Measurements from ENCODE around the gene KCTD13.
"Not testable (repeated sequence)": the region's sequence is repeated elsewhere in the genome, so short reads cannot be mapped to it uniquely, and the experiment has no call there.

The KCTD13 gene

GRCh38 chr16:29869067-29869466, 57.0 kb downstream of the KCTD13 start:
- H3K9ac ChIP-seq (ENCODE audit: low read length in 5 of 5); H3K4me1 ChIP-seq (ENCODE audit: control insufficient read depth in 5 of 5, insufficient read depth in 5 of 5, low read length in 5 of 5); H3K9me3 ChIP-seq (ENCODE audit: control insufficient read depth in 5 of 5, low read length in 5 of 5); H3K36me3 ChIP-seq (ENCODE audit: control insufficient read depth in 5 of 5, insufficient read depth in 5 of 5, low read length in 5 of 5); H3K27ac ChIP-seq (ENCODE audit: low read depth, low read length); H3K4me3 ChIP-seq (ENCODE audit: low read depth in 1 of 5, low read length in 5 of 5); H3K27me3 ChIP-seq (ENCODE audit: control insufficient read depth in 5 of 5, insufficient read depth in 4 of 5, low read length in 5 of 5): not testable (repeated sequence)

- Histone ChIP-seq H3K27me3 (ENCODE audit: control insufficient read depth in 5 of 5, insufficient read depth in 4 of 5, low read length in 5 of 5) (peaks cover 0 to 4% (median 0%) of the 10 kb centered on the region in 5 donors), H3K4me1 (ENCODE audit: control insufficient read depth in 5 of 5, insufficient read depth in 5 of 5, low read length in 5 of 5) (peaks cover 0 to 4% (median 3%) of the 10 kb centered on the region in 5 donors), H3K27ac (ENCODE audit: low read depth, low read length) (no peak overlapping the region), H3K9ac (ENCODE audit: low read length in 5 of 5) (no peak overlapping the region), H3K36me3 (ENCODE audit: control insufficient read depth in 5 of 5, insufficient read depth in 5 of 5, low read length in 5 of 5) (no peaks in the 10 kb centered on the region), H3K9me3 (ENCODE audit: control insufficient read depth in 5 of 5, low read length in 5 of 5) (no peaks in the 10 kb centered on the region), H3K4me3 (ENCODE audit: low read depth in 1 of 5, low read length in 5 of 5) (no peak overlapping the region)
Measured at GRCh38 chr16:29868396-29869009, 57.5 kb downstream of the KCTD13 start.

- no peak overlapping the region for H3K9ac ChIP-seq (ENCODE audit: low read length in 5 of 5)
- H3K9me3 ChIP-seq (ENCODE audit: control insufficient read depth in 5 of 5, low read length in 5 of 5), result no peaks in the 10 kb centered on the region
- H3K27me3 ChIP-seq (ENCODE audit: control insufficient read depth in 5 of 5, insufficient read depth in 4 of 5, low read length in 5 of 5), result peaks cover 0 to 2% (median 0%) of the 10 kb centered on the region in 5 donors
- H3K27ac ChIP-seq (ENCODE audit: low read depth, low read length), result no peak overlapping the region
- peaks cover 5 to 26% (median 24%) of the 10 kb centered on the region in 5 donors for H3K4me1 ChIP-seq (ENCODE audit: control insufficient read depth in 5 of 5, insufficient read depth in 5 of 5, low read length in 5 of 5)
- no peak overlapping the region for H3K4me3 ChIP-seq (ENCODE audit: low read depth in 1 of 5, low read length in 5 of 5)
- H3K36me3 ChIP-seq (ENCODE audit: control insufficient read depth in 5 of 5, insufficient read depth in 5 of 5, low read length in 5 of 5), result peaks cover 0 to 22% (median 20%) of the 10 kb centered on the region in 5 donors
Measured at GRCh38 chr16:29864205-29864604, 61.8 kb downstream of the KCTD13 start.

GRCh38 chr16:29863669-29863984, 62.4 kb downstream of the KCTD13 start:
- peaks cover 0 to 27% (median 26%) of the 10 kb centered on the region in 5 donors for H3K36me3 ChIP-seq (ENCODE audit: control insufficient read depth in 5 of 5, insufficient read depth in 5 of 5, low read length in 5 of 5)
- peak overlapping the region; percentile 30 to 91 (median 57) for H3K4me3 ChIP-seq (ENCODE audit: low read depth in 1 of 5, low read length in 5 of 5)
- peaks cover 0 to 2% (median 0%) of the 10 kb centered on the region in 5 donors for H3K27me3 ChIP-seq (ENCODE audit: control insufficient read depth in 5 of 5, insufficient read depth in 4 of 5, low read length in 5 of 5)
- peak overlapping the region in 1 of 5 donors; percentile 95 for H3K9ac ChIP-seq (ENCODE audit: low read length in 5 of 5)
- peak overlapping the region; percentile 96 for H3K27ac ChIP-seq (ENCODE audit: low read depth, low read length)
- H3K4me1 ChIP-seq (ENCODE audit: control insufficient read depth in 5 of 5, insufficient read depth in 5 of 5, low read length in 5 of 5), result peaks cover 5 to 28% (median 24%) of the 10 kb centered on the region in 5 donors
- no peaks in the 10 kb centered on the region for H3K9me3 ChIP-seq (ENCODE audit: control insufficient read depth in 5 of 5, low read length in 5 of 5)

- H3K4me1 ChIP-seq (ENCODE audit: control insufficient read depth in 5 of 5, insufficient read depth in 5 of 5, low read length in 5 of 5), result peaks cover 5 to 31% (median 24%) of the 10 kb centered on the region in 5 donors
- peak within 1 kb of the TSS; percentile 84 to 93 (median 87) for H3K4me3 ChIP-seq (ENCODE audit: low read depth in 1 of 5, low read length in 5 of 5)
- H3K27me3 ChIP-seq (ENCODE audit: control insufficient read depth in 5 of 5, insufficient read depth in 4 of 5, low read length in 5 of 5), result peaks cover 0 to 2% (median 0%) of the 10 kb centered on the region in 5 donors
- peak within 1 kb of the TSS; percentile 96 for H3K27ac ChIP-seq (ENCODE audit: low read depth, low read length)
- H3K36me3 ChIP-seq (ENCODE audit: control insufficient read depth in 5 of 5, insufficient read depth in 5 of 5, low read length in 5 of 5), result peaks cover 0 to 32% (median 29%) of the 10 kb centered on the region in 5 donors
- H3K9ac ChIP-seq (ENCODE audit: low read length in 5 of 5), result peak within 1 kb of the TSS; percentile 84 to 95 (median 87)
- H3K9me3 ChIP-seq (ENCODE audit: control insufficient read depth in 5 of 5, low read length in 5 of 5), result no peaks in the 10 kb centered on the region
Measured at GRCh38 chr16:29862884-29863668, 63.0 kb downstream of the KCTD13 start, which contains the start of gene CDIPT. Gene CDIPT, minus strand, starts transcription at chr16:29863226. Its CDS starts 369 bp downstream, at chr16:29862857.

GRCh38 chr16:29862383-29862883, 63.6 kb downstream of the KCTD13 start:
- Histone ChIP-seq H3K9me3 (ENCODE audit: control insufficient read depth in 5 of 5, low read length in 5 of 5) (no peaks in the 10 kb centered on the region), H3K27ac (ENCODE audit: low read depth, low read length) (peak overlapping the region; percentile 96), H3K4me1 (ENCODE audit: control insufficient read depth in 5 of 5, insufficient read depth in 5 of 5, low read length in 5 of 5) (peaks cover 5 to 33% (median 24%) of the 10 kb centered on the region in 5 donors), H3K4me3 (ENCODE audit: low read depth in 1 of 5, low read length in 5 of 5) (peak overlapping the region; percentile 84 to 93 (median 87)), H3K9ac (ENCODE audit: low read length in 5 of 5) (peak overlapping the region in 4 of 5 donors; percentile 86 to 95 (median 90)), H3K36me3 (ENCODE audit: control insufficient read depth in 5 of 5, insufficient read depth in 5 of 5, low read length in 5 of 5) (peaks cover 0 to 32% (median 29%) of the 10 kb centered on the region in 5 donors), H3K27me3 (ENCODE audit: control insufficient read depth in 5 of 5, insufficient read depth in 4 of 5, low read length in 5 of 5) (peaks cover 0 to 2% (median 0%) of the 10 kb centered on the region in 5 donors)

- H3K27ac ChIP-seq (ENCODE audit: low read depth, low read length), result no peak overlapping the region
Measured at GRCh38 chr16:29860218-29860617, 65.8 kb downstream of the KCTD13 start.

GRCh38 chr16:29858974-29859373, 67.1 kb downstream of the KCTD13 start:
- peaks cover 5 to 40% (median 31%) of the 10 kb centered on the region in 5 donors for H3K4me1 ChIP-seq (ENCODE audit: control insufficient read depth in 5 of 5, insufficient read depth in 5 of 5, low read length in 5 of 5)
- H3K4me3 ChIP-seq (ENCODE audit: low read depth in 1 of 5, low read length in 5 of 5), result no peak overlapping the region
- H3K27ac ChIP-seq (ENCODE audit: low read depth, low read length), result no peak overlapping the region
- H3K9me3 ChIP-seq (ENCODE audit: control insufficient read depth in 5 of 5, low read length in 5 of 5), result no peaks in the 10 kb centered on the region
- H3K36me3 ChIP-seq (ENCODE audit: control insufficient read depth in 5 of 5, insufficient read depth in 5 of 5, low read length in 5 of 5), result peaks cover 0 to 32% (median 29%) of the 10 kb centered on the region in 5 donors
- H3K9ac ChIP-seq (ENCODE audit: low read length in 5 of 5), result no peak overlapping the region
- H3K27me3 ChIP-seq (ENCODE audit: control insufficient read depth in 5 of 5, insufficient read depth in 4 of 5, low read length in 5 of 5), result no peaks in the 10 kb centered on the region

More at GRCh38 chr16:29860218-29860617, 65.8 kb downstream of the KCTD13 start:
- Histone ChIP-seq H3K4me1 (ENCODE audit: control insufficient read depth in 5 of 5, insufficient read depth in 5 of 5, low read length in 5 of 5) (peaks cover 5 to 40% (median 31%) of the 10 kb centered on the region in 5 donors), H3K4me3 (ENCODE audit: low read depth in 1 of 5, low read length in 5 of 5) (no peak overlapping the region), H3K36me3 (ENCODE audit: control insufficient read depth in 5 of 5, insufficient read depth in 5 of 5, low read length in 5 of 5) (peaks cover 0 to 32% (median 29%) of the 10 kb centered on the region in 5 donors), H3K9ac (ENCODE audit: low read length in 5 of 5) (peak overlapping the region in 2 of 5 donors; percentile 0 to 20), H3K27me3 (ENCODE audit: control insufficient read depth in 5 of 5, insufficient read depth in 4 of 5, low read length in 5 of 5) (peaks cover 0 to 2% (median 0%) of the 10 kb centered on the region in 5 donors), H3K9me3 (ENCODE audit: control insufficient read depth in 5 of 5, low read length in 5 of 5) (no peaks in the 10 kb centered on the region)

GRCh38 chr16:29858149-29858849, 67.7 kb downstream of the KCTD13 start:
- Histone ChIP-seq H3K36me3 (ENCODE audit: control insufficient read depth in 5 of 5, insufficient read depth in 5 of 5, low read length in 5 of 5) (peaks cover 0 to 32% (median 29%) of the 10 kb centered on the region in 5 donors), H3K9ac (ENCODE audit: low read length in 5 of 5) (no peak overlapping the region), H3K27ac (ENCODE audit: low read depth, low read length) (no peak overlapping the region), H3K4me1 (ENCODE audit: control insufficient read depth in 5 of 5, insufficient read depth in 5 of 5, low read length in 5 of 5) (peaks cover 2 to 35% (median 28%) of the 10 kb centered on the region in 5 donors), H3K27me3 (ENCODE audit: control insufficient read depth in 5 of 5, insufficient read depth in 4 of 5, low read length in 5 of 5) (no peaks in the 10 kb centered on the region), H3K9me3 (ENCODE audit: control insufficient read depth in 5 of 5, low read length in 5 of 5) (no peaks in the 10 kb centered on the region), H3K4me3 (ENCODE audit: low read depth in 1 of 5, low read length in 5 of 5) (no peak overlapping the region)

Data from subcutaneous abdominal adipose tissue (tissue), 5 donors.